GM12878 (cell line): ENCODE results near the gene LGALS3. TPM values are rescaled to one million over a fixed set of nuclear protein-coding genes. Genes with fewer than 3 reads are reported as not detected.
A peak's percentile ranks its signal among the peaks of the same experiment; 100 is the strongest.

Experiments
- CHD4 ChIP-seq: fragments of 200-600 bp; sonication (generic); IDR thresholded peaks from 2 replicates; pipeline ENCODE4 v1.6.1; 2016; ENCODE audit warnings: mild to moderate bottlenecking
- EP300 ChIP-seq, 2 experiments: fragments of 150-350 bp in 1 of 2; IDR thresholded peaks; 2 replicates each; pipeline ENCODE4 v1.6.1; 2011 to 2012; ENCODE audit warnings: low read depth in 2 of 2, low read length in 2 of 2, borderline replicate concordance in 1 of 2, improper control_type of control experiment in 1 of 2, inconsistent platforms in 1 of 2; ENCODE audit not compliant: control insufficient read depth in 1 of 2
- FOS ChIP-seq: IDR thresholded peaks from 3 replicates; pipeline ENCODE4 v1.6.1; 2011; ENCODE audit warnings: borderline replicate concordance; ENCODE audit not compliant: insufficient read length; ENCODE audit errors: extremely low read depth
- HDGF ChIP-seq: fragments of 450-650 bp; IDR thresholded peaks from 2 replicates; pipeline ENCODE4 v1.6.1; 2016; ENCODE audit warnings: antibody characterized with exemption
- IKZF1 ChIP-seq: fragments of 450-650 bp; conservative IDR thresholded peaks from 2 replicates; pipeline ENCODE4 v1.6.1; 2017; ENCODE audit warnings: antibody characterized with exemption, mild to moderate bottlenecking
- IKZF2 ChIP-seq, 2 experiments: fragments of 450-650 bp; IDR thresholded peaks; 2 replicates each; pipeline ENCODE4 v1.6.1; 2017; ENCODE audit warnings: mild to moderate bottlenecking in 2 of 2, moderate library complexity in 2 of 2
- MYB ChIP-seq: fragments of 150-350 bp; IDR thresholded peaks from 2 replicates; pipeline ENCODE4 v1.6.1; 2014; ENCODE audit warnings: mild to moderate bottlenecking, low read depth, low read length, borderline replicate concordance
- NFIC ChIP-seq: IDR thresholded peaks from 2 replicates; pipeline ENCODE4 v1.6.1; 2012; ENCODE audit warnings: low read depth, mild to moderate bottlenecking, inconsistent platforms, low read length, moderate library complexity
- POLR2AphosphoS2 ChIP-seq: IDR thresholded peaks from 2 replicates; pipeline ENCODE4 v1.6.1; 2011; ENCODE audit warnings: low read depth, mild to moderate bottlenecking, low read length, improper control_type of control experiment, moderate library complexity
- RUNX3 ChIP-seq: IDR thresholded peaks from 2 replicates; pipeline ENCODE4 v1.6.1; 2012; ENCODE audit warnings: low read length, inconsistent platforms
- ZZZ3 ChIP-seq: IDR thresholded peaks from 2 replicates; pipeline ENCODE4 v1.6.1; 2011; ENCODE audit warnings: low read depth; ENCODE audit not compliant: control insufficient read depth, insufficient read length
- polyA plus RNA-seq, 11 experiments: library from polyadenylated mRNA; depleted of rRNA in 4 of 11; unstranded in 6 of 11; stranded (reverse) in 5 of 11; fragments of >200 nt; fragmentation: Nextera tagmentation in 4 of 11; fragmentation: Illumina TruSeq in 1 of 11; extraction: Ambion mirVana in 4 of 11; extraction: Trizol in 1 of 11; gene quantifications; 1 replicate in 1 of 11; 2 replicates in 10 of 11; pipeline versions ENCODE4 v1.2.1 to v1.2.3, GENCODE V29; 2011 to 2016; ENCODE audit warnings: inconsistent platforms in 2 of 11, missing spikeins in 2 of 11, low read depth in 1 of 11
- total RNA-seq, 4 experiments: library from RNA; depleted of rRNA in 3 of 4; stranded (reverse); fragments of >200 nt in 3 of 4; fragmentation: Illumina TruSeq in 1 of 4; extraction: Trizol in 1 of 4; gene quantifications; 2 replicates each; pipeline versions ENCODE4 v1.2.1 to v1.2.3, GENCODE V29; 2013 to 2021
- TF ChIP-seq, protein P1 (sequence below): fragments of 450-650 bp; IDR thresholded peaks from 2 replicates; pipeline ENCODE4 v1.6.1; 2016; ENCODE audit warnings: mild to moderate bottlenecking
- TF ChIP-seq, protein P2 (sequence below): fragments of 450-650 bp; formaldehyde crosslinking; IDR thresholded peaks from 2 replicates; pipeline ENCODE4 v1.5.0; 2022; ENCODE audit warnings: mild to moderate bottlenecking, missing genetic modification characterization
- TF ChIP-seq, protein P3 (sequence below): IDR thresholded peaks from 2 replicates; pipeline ENCODE4 v1.6.1; 2012; ENCODE audit warnings: low read depth, low read length, improper control_type of control experiment
- TF ChIP-seq, protein P4 (sequence below): fragments of 450-650 bp; IDR thresholded peaks from 2 replicates; pipeline ENCODE4 v1.6.1; 2017; ENCODE audit warnings: mild to moderate bottlenecking, moderate library complexity
- TF ChIP-seq, protein P5 (sequence below): fragments of 450-650 bp; IDR thresholded peaks from 2 replicates; pipeline ENCODE4 v1.6.1; 2018; ENCODE audit warnings: borderline replicate concordance, mild to moderate bottlenecking; ENCODE audit not compliant: partially characterized antibody

Gene LGALS3
- total and polyA plus RNA-seq, 10 of the 15 experiments (the other 5 are each of a cell fraction or from before 2014, with no cell fraction given) = 1.5 to 34.2 (median 18.4) TPM

DNA sequence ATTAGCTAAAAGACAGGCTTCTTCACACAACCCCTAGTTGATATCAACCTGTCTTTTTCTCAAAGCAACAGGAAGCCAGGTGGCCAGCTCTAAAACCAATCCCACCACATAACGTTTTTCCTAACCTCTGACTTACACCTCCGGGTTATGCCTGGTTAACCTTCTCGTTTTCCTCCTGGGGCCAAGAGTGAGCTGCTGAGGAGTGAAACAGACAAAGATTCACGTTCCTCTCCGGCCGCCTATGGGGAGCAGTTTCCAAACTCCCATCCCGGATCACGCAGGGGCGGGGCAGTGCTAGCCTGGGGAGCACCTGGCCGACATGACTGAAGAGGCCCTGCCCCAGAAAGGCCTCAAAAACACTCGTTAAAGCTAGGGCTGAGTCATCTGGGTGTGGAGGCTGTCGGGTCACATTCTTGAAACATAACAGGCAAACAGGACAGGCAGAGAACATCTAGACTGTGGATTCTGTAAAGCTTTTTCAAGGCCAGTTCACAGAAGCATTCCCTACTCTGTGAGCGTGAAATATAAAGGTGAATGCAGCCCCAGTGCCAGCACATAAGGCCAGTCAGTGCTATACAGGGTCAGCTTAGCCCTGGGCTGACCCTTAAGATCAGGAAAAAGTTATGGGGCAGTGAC lies 25.9 kb upstream of the LGALS3 start (continued):
- TF ChIP-seq, protein P1, sequence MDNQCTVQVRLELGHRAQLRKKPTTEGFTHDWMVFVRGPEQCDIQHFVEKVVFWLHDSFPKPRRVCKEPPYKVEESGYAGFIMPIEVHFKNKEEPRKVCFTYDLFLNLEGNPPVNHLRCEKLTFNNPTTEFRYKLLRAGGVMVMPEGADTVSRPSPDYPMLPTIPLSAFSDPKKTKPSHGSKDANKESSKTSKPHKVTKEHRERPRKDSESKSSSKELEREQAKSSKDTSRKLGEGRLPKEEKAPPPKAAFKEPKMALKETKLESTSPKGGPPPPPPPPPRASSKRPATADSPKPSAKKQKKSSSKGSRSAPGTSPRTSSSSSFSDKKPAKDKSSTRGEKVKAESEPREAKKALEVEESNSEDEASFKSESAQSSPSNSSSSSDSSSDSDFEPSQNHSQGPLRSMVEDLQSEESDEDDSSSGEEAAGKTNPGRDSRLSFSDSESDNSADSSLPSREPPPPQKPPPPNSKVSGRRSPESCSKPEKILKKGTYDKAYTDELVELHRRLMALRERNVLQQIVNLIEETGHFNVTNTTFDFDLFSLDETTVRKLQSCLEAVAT = 0 out of 2 replicates have a peak, but pooled peaks have one; percentile 33
- peak; percentile 28; the same call in 1 of the 2 replicates for TF ChIP-seq NFIC
- TF ChIP-seq CHD4 = no peak
- TF ChIP-seq FOS = no peak
- TF ChIP-seq POLR2AphosphoS2 = no peak
- TF ChIP-seq, protein P2, sequence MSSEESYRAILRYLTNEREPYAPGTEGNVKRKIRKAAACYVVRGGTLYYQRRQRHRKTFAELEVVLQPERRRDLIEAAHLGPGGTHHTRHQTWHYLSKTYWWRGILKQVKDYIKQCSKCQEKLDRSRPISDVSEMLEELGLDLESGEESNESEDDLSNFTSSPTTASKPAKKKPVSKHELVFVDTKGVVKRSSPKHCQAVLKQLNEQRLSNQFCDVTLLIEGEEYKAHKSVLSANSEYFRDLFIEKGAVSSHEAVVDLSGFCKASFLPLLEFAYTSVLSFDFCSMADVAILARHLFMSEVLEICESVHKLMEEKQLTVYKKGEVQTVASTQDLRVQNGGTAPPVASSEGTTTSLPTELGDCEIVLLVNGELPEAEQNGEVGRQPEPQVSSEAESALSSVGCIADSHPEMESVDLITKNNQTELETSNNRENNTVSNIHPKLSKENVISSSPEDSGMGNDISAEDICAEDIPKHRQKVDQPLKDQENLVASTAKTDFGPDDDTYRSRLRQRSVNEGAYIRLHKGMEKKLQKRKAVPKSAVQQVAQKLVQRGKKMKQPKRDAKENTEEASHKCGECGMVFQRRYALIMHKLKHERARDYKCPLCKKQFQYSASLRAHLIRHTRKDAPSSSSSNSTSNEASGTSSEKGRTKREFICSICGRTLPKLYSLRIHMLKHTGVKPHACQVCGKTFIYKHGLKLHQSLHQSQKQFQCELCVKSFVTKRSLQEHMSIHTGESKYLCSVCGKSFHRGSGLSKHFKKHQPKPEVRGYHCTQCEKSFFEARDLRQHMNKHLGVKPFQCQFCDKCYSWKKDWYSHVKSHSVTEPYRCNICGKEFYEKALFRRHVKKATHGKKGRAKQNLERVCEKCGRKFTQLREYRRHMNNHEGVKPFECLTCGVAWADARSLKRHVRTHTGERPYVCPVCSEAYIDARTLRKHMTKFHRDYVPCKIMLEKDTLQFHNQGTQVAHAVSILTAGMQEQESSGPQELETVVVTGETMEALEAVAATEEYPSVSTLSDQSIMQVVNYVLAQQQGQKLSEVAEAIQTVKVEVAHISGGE (CRISPR knock-in tag) = no peak
- no peak for TF ChIP-seq ZZZ3
- peak; percentile 94 for TF ChIP-seq IKZF1
- 0 out of 2 replicates have a peak, but pooled peaks have one; percentile 23 for TF ChIP-seq HDGF
- peak; percentile 88 for TF ChIP-seq RUNX3
- TF ChIP-seq, protein P3, sequence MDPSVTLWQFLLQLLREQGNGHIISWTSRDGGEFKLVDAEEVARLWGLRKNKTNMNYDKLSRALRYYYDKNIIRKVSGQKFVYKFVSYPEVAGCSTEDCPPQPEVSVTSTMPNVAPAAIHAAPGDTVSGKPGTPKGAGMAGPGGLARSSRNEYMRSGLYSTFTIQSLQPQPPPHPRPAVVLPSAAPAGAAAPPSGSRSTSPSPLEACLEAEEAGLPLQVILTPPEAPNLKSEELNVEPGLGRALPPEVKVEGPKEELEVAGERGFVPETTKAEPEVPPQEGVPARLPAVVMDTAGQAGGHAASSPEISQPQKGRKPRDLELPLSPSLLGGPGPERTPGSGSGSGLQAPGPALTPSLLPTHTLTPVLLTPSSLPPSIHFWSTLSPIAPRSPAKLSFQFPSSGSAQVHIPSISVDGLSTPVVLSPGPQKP = no peak
- peak; percentile 96 to 97 for TF ChIP-seq IKZF2 (IDR thresholded peaks at IDR 0.05)
- TF ChIP-seq, protein P4, sequence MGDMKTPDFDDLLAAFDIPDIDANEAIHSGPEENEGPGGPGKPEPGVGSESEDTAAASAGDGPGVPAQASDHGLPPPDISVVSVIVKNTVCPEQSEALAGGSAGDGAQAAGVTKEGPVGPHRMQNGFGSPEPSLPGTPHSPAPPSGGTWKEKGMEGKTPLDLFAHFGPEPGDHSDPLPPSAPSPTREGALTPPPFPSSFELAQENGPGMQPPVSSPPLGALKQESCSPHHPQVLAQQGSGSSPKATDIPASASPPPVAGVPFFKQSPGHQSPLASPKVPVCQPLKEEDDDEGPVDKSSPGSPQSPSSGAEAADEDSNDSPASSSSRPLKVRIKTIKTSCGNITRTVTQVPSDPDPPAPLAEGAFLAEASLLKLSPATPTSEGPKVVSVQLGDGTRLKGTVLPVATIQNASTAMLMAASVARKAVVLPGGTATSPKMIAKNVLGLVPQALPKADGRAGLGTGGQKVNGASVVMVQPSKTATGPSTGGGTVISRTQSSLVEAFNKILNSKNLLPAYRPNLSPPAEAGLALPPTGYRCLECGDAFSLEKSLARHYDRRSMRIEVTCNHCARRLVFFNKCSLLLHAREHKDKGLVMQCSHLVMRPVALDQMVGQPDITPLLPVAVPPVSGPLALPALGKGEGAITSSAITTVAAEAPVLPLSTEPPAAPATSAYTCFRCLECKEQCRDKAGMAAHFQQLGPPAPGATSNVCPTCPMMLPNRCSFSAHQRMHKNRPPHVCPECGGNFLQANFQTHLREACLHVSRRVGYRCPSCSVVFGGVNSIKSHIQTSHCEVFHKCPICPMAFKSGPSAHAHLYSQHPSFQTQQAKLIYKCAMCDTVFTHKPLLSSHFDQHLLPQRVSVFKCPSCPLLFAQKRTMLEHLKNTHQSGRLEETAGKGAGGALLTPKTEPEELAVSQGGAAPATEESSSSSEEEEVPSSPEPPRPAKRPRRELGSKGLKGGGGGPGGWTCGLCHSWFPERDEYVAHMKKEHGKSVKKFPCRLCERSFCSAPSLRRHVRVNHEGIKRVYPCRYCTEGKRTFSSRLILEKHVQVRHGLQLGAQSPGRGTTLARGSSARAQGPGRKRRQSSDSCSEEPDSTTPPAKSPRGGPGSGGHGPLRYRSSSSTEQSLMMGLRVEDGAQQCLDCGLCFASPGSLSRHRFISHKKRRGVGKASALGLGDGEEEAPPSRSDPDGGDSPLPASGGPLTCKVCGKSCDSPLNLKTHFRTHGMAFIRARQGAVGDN = peak; percentile 95
- TF ChIP-seq, protein P5, sequence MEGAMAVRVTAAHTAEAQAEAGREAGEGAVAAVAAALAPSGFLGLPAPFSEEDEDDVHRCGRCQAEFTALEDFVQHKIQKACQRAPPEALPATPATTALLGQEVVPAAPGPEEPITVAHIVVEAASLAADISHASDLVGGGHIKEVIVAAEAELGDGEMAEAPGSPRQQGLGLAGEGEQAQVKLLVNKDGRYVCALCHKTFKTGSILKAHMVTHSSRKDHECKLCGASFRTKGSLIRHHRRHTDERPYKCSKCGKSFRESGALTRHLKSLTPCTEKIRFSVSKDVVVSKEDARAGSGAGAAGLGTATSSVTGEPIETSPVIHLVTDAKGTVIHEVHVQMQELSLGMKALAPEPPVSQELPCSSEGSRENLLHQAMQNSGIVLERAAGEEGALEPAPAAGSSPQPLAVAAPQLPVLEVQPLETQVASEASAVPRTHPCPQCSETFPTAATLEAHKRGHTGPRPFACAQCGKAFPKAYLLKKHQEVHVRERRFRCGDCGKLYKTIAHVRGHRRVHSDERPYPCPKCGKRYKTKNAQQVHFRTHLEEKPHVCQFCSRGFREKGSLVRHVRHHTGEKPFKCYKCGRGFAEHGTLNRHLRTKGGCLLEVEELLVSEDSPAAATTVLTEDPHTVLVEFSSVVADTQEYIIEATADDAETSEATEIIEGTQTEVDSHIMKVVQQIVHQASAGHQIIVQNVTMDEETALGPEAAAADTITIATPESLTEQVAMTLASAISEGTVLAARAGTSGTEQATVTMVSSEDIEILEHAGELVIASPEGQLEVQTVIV = no peak
- TF ChIP-seq EP300 (IDR thresholded peaks at IDR 0.05; ENCODE audit: borderline replicate concordance in 1 of 2, control insufficient read depth in 1 of 2, low read depth in 2 of 2, low read length in 2 of 2) = peak; percentile 11 to 81; a peak in 2 of 4 replicates
- TF ChIP-seq MYB = no peak
